HG02970 (cell line): Measurements from ENCODE around the gene NRBP1.
"Not testable (repeated sequence)": the region's sequence is repeated elsewhere in the genome, so short reads cannot be mapped to it uniquely, and the experiment has no call there.

Experiments used
- ATAC-seq: cut with Tn5 transposase; IDR thresholded peaks from one replicate; pipeline ENCODE4 v1.9.1; 2021; ENCODE audit warnings: mild to moderate bottlenecking, moderate library complexity, moderate number of reproducible peaks; ENCODE audit not compliant: unreplicated experiment, low FRiP score

NRBP1 gene

GRCh38 chr2:27421660-27422250 lies 6.7 kb upstream of the NRBP1 start:
- ATAC-seq = no peak

GRCh38 chr2:27422958-27423357 lies 5.5 kb upstream of the NRBP1 start:
- no peak for ATAC-seq

- ATAC-seq = not testable (repeated sequence)
Observed at GRCh38 chr2:27425039-27425438, 3.4 kb upstream of the NRBP1 start.

- no peak for ATAC-seq
Observed at GRCh38 chr2:27427863-27428212, 593 bp upstream of the NRBP1 start.

- peak; percentile 77 for ATAC-seq
Observed at GRCh38 chr2:27428978-27429541, 629 bp downstream of the NRBP1 start.

GRCh38 chr2:27431395-27431794 lies 3.0 kb downstream of the NRBP1 start:
- ATAC-seq = no peak

GRCh38 chr2:27435628-27436027 lies 7.2 kb downstream of the NRBP1 start:
- ATAC-seq = no peak

GRCh38 chr2:27441226-27441926 lies 12.9 kb downstream of the NRBP1 start:
- no peak for ATAC-seq

GRCh38 chr2:27441958-27442919 lies 13.8 kb downstream of the NRBP1 start, which contains the start of gene KRTCAP3:
TSS of gene KRTCAP3 (plus strand) at chr2:27442381. CDS start at chr2:27442413, 32 bp downstream.
- ATAC-seq = no peak

GRCh38 chr2:27442920-27443282 lies 14.5 kb downstream of the NRBP1 start:
- ATAC-seq = no peak

GRCh38 chr2:27445155-27445554 lies 16.7 kb downstream of the NRBP1 start:
- ATAC-seq = no peak

GRCh38 chr2:27445615-27446014 lies 17.2 kb downstream of the NRBP1 start:
- no peak for ATAC-seq

GRCh38 chr2:27446057-27446456 lies 17.6 kb downstream of the NRBP1 start:
- ATAC-seq = no peak

- ATAC-seq = no peak
Observed at GRCh38 chr2:27448381-27448780, 19.9 kb downstream of the NRBP1 start.

- no peak for ATAC-seq
Observed at GRCh38 chr2:27451095-27451494, 22.7 kb downstream of the NRBP1 start.

- ATAC-seq = no peak
Observed at GRCh38 chr2:27453968-27454367, 25.5 kb downstream of the NRBP1 start.

- no peak for ATAC-seq
Observed at GRCh38 chr2:27461118-27461517, 32.7 kb downstream of the NRBP1 start.

GRCh38 chr2:27464443-27464842 lies 36.0 kb downstream of the NRBP1 start:
- no peak for ATAC-seq

GRCh38 chr2:27471961-27472360 lies 43.5 kb downstream of the NRBP1 start:
- ATAC-seq = no peak

- no peak for ATAC-seq
Observed at GRCh38 chr2:27485496-27485895, 57.1 kb downstream of the NRBP1 start.

- ATAC-seq = no peak
Observed at GRCh38 chr2:27489118-27489497, 60.7 kb downstream of the NRBP1 start.
